Measurements from ENCODE around the gene GRIPAP1.

GRIPAP1 gene

GRCh38 chrX:48958635-48959094, 43.4 kb downstream of the GRIPAP1 start:
- peak in 3 of 6 experiments; percentile 2 to 68 (median 28) for DNase-seq

GRCh38 chrX:48957827-48958634, 44.0 kb downstream of the GRIPAP1 start:
- DNase-seq, result peak; percentile 93 to 98 (median 94)

- DNase-seq, result peak; percentile 73 to 94 (median 81)
Observed at GRCh38 chrX:48957477-48957826, 44.6 kb downstream of the GRIPAP1 start, which contains the start of gene OTUD5. TSS of gene OTUD5 (minus strand) at chrX:48957607. CDS start at chrX:48957570, 37 bp downstream.

GRCh38 chrX:48956728-48957414, 45.2 kb downstream of the GRIPAP1 start:
- peak in 5 of 6 experiments; percentile 19 to 55 (median 40) for DNase-seq

- DNase-seq, result no peak
Observed at GRCh38 chrX:48948589-48948988, 53.5 kb downstream of the GRIPAP1 start.

GRCh38 chrX:48945517-48946348, 56.3 kb downstream of the GRIPAP1 start:
- DNase-seq, result peak; percentile 17 to 63 (median 34)

GRCh38 chrX:48942895-48943294, 59.2 kb downstream of the GRIPAP1 start:
- no peak for DNase-seq

GRCh38 chrX:48940404-48940955, 61.6 kb downstream of the GRIPAP1 start:
- DNase-seq, result no peak

GRCh38 chrX:48939524-48940228, 62.4 kb downstream of the GRIPAP1 start:
- DNase-seq, result peak in 5 of 6 experiments; percentile 5 to 56 (median 40)

GRCh38 chrX:48938721-48939425, 63.2 kb downstream of the GRIPAP1 start:
- peak; percentile 43 to 76 (median 64) for DNase-seq

- DNase-seq, result peak; percentile 77 to 94 (median 86)
Observed at GRCh38 chrX:48937054-48937907, 64.8 kb downstream of the GRIPAP1 start.

GRCh38 chrX:48936429-48937053, 65.5 kb downstream of the GRIPAP1 start:
- peak in 1 of 6 experiments; percentile 25 for DNase-seq

- DNase-seq, result no peak
Observed at GRCh38 chrX:48935301-48935670, 66.8 kb downstream of the GRIPAP1 start.

GRCh38 chrX:48934581-48935300, 67.3 kb downstream of the GRIPAP1 start:
- DNase-seq, result peak in 5 of 6 experiments; percentile 34 to 73 (median 56)

- no peak for DNase-seq
Observed at GRCh38 chrX:48933757-48934156, 68.3 kb downstream of the GRIPAP1 start.

GRCh38 chrX:48927736-48928382, 74.2 kb downstream of the GRIPAP1 start:
- DNase-seq, result no peak

GRCh38 chrX:48927123-48927522, 74.9 kb downstream of the GRIPAP1 start:
- DNase-seq, result no peak

- DNase-seq, result no peak
Observed at GRCh38 chrX:48924270-48924669, 77.8 kb downstream of the GRIPAP1 start.

GRCh38 chrX:48923771-48924170, 78.3 kb downstream of the GRIPAP1 start:
- no peak for DNase-seq
